Right ventricle myocardium superior (tissue), 1 donor: ENCODE measurements around the gene SS18L1. TPM values are rescaled to one million over a fixed set of nuclear protein-coding genes. Genes with fewer than 3 reads are reported as not detected.
"Not testable (repeated sequence)": the region's sequence is repeated elsewhere in the genome, so short reads cannot be mapped to it uniquely, and the experiment has no call there.

Experiments
- ATAC-seq: fragments of 200-7000 bp; cut with Tn5 transposase; one replicate; pipeline ENCODE4 v1.9.1; 2020; ENCODE audit warnings: mild to moderate bottlenecking; ENCODE audit not compliant: poor library complexity
- DNase-seq: peaks from one replicate; pipeline ENCODE4 v3.0.0-alpha.2; 2020
- intact Hi-C: fragments of 100-400 bp; cut with DNase I; formaldehyde crosslinking; loops from one replicate; pipeline ENCODE4 v1.11.2; 2022
- long read RNA-seq: library from polyadenylated mRNA; unstranded; transcript quantifications from one replicate; pipeline ENCODE4 v2.0.0, GENCODE V29; 2021
- total RNA-seq: library from RNA; stranded (reverse); fragmentation: NEBNext Ultra II Directional; extraction: Animal tissue kit (Norgen Biotek cat#: 25700); gene quantifications from one replicate; pipeline ENCODE4 v1.2.1, GENCODE V29; 2021
- donor health status: DM: no; HTN: yes; CAD: no; lungs with severe emphysema.

The SS18L1 gene
- 8.9 TPM for total RNA-seq
- long read RNA-seq, partial matches to known transcripts: 0 of 2 reads
- long read RNA-seq, other reads (novel, unspliced or antisense): 2 of 2 reads

- DNase-seq: peak; percentile 91
- intact Hi-C loops: no loop called here
- ATAC-seq: peak; percentile 95
These were observed at the start of gene SS18L1, which contains the start of gene PSMA7 for GRCh38 chr20:62143081-62143956. Gene SS18L1 (plus strand): TSS chr20:62143769. CDS start chr20:62143821, 52 bp downstream. Gene PSMA7 (minus strand): TSS chr20:62143394. CDS start chr20:62143303, 91 bp downstream.

GRCh38 chr20:62096421-62097380, 46.9 kb upstream of the SS18L1 start:
- ATAC-seq (no peak), DNase-seq (no peak)
- intact Hi-C loops: no loop called here

- DNase-seq: no peak
- ATAC-seq: no peak
- intact Hi-C loops: no loop called here
These were observed 45.6 kb upstream of the SS18L1 start for GRCh38 chr20:62097881-62098407.

GRCh38 chr20:62101078-62101477, 42.5 kb upstream of the SS18L1 start:
- intact Hi-C loops: no loop called here
- DNase-seq (no peak), ATAC-seq (no peak)

- intact Hi-C loops: no loop called here
- ATAC-seq (no peak), DNase-seq (no peak)
These were observed 39.9 kb upstream of the SS18L1 start for GRCh38 chr20:62103508-62104233.

GRCh38 chr20:62104234-62104789, 39.3 kb upstream of the SS18L1 start:
- intact Hi-C loops: no loop called here
- no peak for ATAC-seq

GRCh38 chr20:62104791-62105345, 38.7 kb upstream of the SS18L1 start:
- intact Hi-C loops: no loop called here
- no peak for ATAC-seq

More at GRCh38 chr20:62104234-62104789, 39.3 kb upstream of the SS18L1 start:
- peak; percentile 12 for DNase-seq

GRCh38 chr20:62105592-62105991, 38.0 kb upstream of the SS18L1 start:
- intact Hi-C loops: no loop called here
- ATAC-seq (no peak), DNase-seq (no peak)

More at GRCh38 chr20:62104791-62105345, 38.7 kb upstream of the SS18L1 start:
- no peak for DNase-seq

GRCh38 chr20:62111148-62111547, 32.4 kb upstream of the SS18L1 start:
- intact Hi-C loops: no loop called here
- ATAC-seq (peak; percentile 46), DNase-seq (no peak)

- DNase-seq (no peak), ATAC-seq (no peak)
These were observed 31.2 kb upstream of the SS18L1 start for GRCh38 chr20:62112368-62112767.

GRCh38 chr20:62114894-62115293, 28.7 kb upstream of the SS18L1 start:
- intact Hi-C loops: no loop called here
- DNase-seq (no peak), ATAC-seq (no peak)

More at GRCh38 chr20:62112368-62112767, 31.2 kb upstream of the SS18L1 start:
- intact Hi-C loops: no loop called here

- ATAC-seq, DNase-seq, intact Hi-C loops: not testable (repeated sequence)
These were observed 27.7 kb upstream of the SS18L1 start for GRCh38 chr20:62115800-62116407.

- intact Hi-C loops: no loop called here
- DNase-seq: no peak
- no peak for ATAC-seq
These were observed 26.8 kb upstream of the SS18L1 start for GRCh38 chr20:62116558-62117361.

- intact Hi-C loops: no loop called here
- DNase-seq: no peak
- ATAC-seq: no peak
These were observed 26.3 kb upstream of the SS18L1 start for GRCh38 chr20:62117362-62117646.

- DNase-seq (peak; percentile 73), ATAC-seq (peak; percentile 13)
- intact Hi-C loops: no loop called here
These were observed 25.9 kb upstream of the SS18L1 start for GRCh38 chr20:62117658-62118057.
